SK-N-SH treated with all-trans-retinoic acid at 6 μM for 48 hours (cell line): Measurements from ENCODE around the gene SERTAD3.

ENCODE experiments used
- POU6F1 ChIP-seq: fragments of 250-450 bp; sonication (Bioruptor Pico); IDR thresholded peaks from 2 replicates; pipeline ENCODE4 v1.8.0; 2021; ENCODE audit warnings: low read depth, mild to moderate bottlenecking, moderate library complexity, borderline replicate concordance
- ZNF70 ChIP-seq: fragments of 450-650 bp; formaldehyde crosslinking; IDR thresholded peaks from 2 replicates; pipeline ENCODE4 v1.5.0; 2020; ENCODE audit warnings: mild to moderate bottlenecking, moderate library complexity

- no peak for TF ChIP-seq ZNF70 (CRISPR knock-in tag)
- no peak for TF ChIP-seq POU6F1
Measured at GRCh38 chr19:40471111-40471510, 27.0 kb upstream of the SERTAD3 start.
